GM12891 (cell line): Measurements from ENCODE around the gene MYL3.

Experiments used
- DNase-seq: peaks from one replicate; pipeline ENCODE4 v3.0.0; 2011; ENCODE audit warnings: low spot score; ENCODE audit not compliant: insufficient read length
- FAIRE-seq: peaks from 2 replicates; lab custom pipeline; 2011; peaks lifted over from hg19 to GRCh38; lab: Jason Lieb, UNC
- PAX5 ChIP-seq: IDR thresholded peaks from 2 replicates; pipeline ENCODE4 v1.6.1; 2011; ENCODE audit warnings: low read length, moderate library complexity, mild to moderate bottlenecking; ENCODE audit not compliant: insufficient read depth, severe bottlenecking
- POLR2A ChIP-seq: IDR thresholded peaks from 2 replicates; pipeline ENCODE4 v1.6.1; 2011; ENCODE audit warnings: low read depth, low read length, control low read depth
- POLR2AphosphoS5 ChIP-seq: IDR thresholded peaks from 2 replicates; pipeline ENCODE4 v1.6.1; 2011; ENCODE audit warnings: low read depth, low read length, control low read depth
- POU2F2 ChIP-seq: IDR thresholded peaks from 2 replicates; pipeline ENCODE4 v1.6.1; 2011; ENCODE audit warnings: low read depth, mild to moderate bottlenecking, control low read depth, low read length, moderate library complexity
- SPI1 ChIP-seq: IDR thresholded peaks from 2 replicates; pipeline ENCODE4 v1.6.1; 2011; ENCODE audit warnings: low read depth, low read length, control low read depth
- TAF1 ChIP-seq: IDR thresholded peaks from 2 replicates; pipeline ENCODE4 v1.6.1; 2011; ENCODE audit warnings: low read depth, low read length, control low read depth

Gene MYL3

GRCh38 chr3:46905661-46906451, 42.6 kb upstream of the MYL3 start:
- TF ChIP-seq SPI1: no peak
- TF ChIP-seq POLR2A: no peak
- no peak for TF ChIP-seq TAF1
- TF ChIP-seq POLR2AphosphoS5: no peak
- no peak for TF ChIP-seq POU2F2
- no peak for TF ChIP-seq PAX5
- DNase-seq: no peak
- FAIRE-seq: no peak

GRCh38 chr3:46905213-46905560, 41.9 kb upstream of the MYL3 start:
- DNase-seq: no peak
- FAIRE-seq: no peak
- TF ChIP-seq POLR2A (no peak), SPI1 (no peak), POU2F2 (no peak), PAX5 (no peak), TAF1 (no peak), POLR2AphosphoS5 (no peak)

DNA sequence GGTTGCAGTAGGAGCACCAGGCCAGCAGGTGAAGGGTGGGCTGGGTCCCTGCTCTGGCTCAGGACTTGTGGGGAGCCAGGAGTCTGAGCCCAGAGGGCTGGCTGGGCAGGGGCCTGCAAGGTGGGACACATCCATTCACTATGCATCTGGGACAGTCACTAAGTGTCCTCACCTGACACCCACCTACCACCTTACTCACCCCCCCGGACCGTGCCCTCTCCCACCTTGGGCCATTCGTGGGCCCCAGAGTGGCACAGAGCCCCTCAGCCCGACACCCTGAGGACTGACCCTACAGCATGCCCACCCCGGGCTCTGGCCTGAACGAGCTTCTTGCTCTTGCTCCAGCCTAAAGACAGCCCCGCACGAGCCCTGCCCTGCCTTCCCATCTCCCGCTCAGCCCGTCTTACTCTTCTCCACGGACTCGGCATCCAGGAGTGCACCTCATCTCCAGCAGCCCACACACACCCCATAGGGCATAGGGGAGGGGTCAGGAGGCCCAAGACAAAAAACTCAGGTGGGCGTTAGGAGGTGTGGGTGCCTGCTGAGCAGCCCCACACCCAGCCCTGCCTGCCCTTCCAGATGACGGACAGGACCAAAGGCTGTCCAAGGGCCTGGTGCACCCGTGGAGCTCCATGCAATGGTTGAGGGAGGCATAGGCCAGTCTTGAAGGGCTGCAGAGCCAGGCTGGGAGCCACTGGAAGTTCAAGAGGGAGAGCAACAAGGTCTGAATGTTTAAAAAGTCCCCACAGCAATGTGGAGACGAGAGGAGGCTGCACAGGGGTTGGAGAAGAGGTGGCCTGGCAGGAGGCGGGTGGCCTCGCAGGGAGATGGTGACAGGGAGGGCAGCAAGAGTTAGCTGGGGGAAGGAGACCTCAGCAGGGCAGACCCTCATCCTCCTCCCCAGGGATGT, 41.3 kb upstream of the MYL3 start:
- FAIRE-seq (no peak), DNase-seq (no peak)
- TF ChIP-seq POLR2AphosphoS5: no peak
- TF ChIP-seq PAX5: no peak
- no peak for TF ChIP-seq TAF1
- TF ChIP-seq POLR2A: no peak
- TF ChIP-seq POU2F2: no peak
- TF ChIP-seq SPI1: no peak

- FAIRE-seq (no peak), DNase-seq (no peak)
- TF ChIP-seq PAX5: no peak
- no peak for TF ChIP-seq POLR2AphosphoS5
- no peak for TF ChIP-seq TAF1
Observed at GRCh38 chr3:46903341-46904302, 40.4 kb upstream of the MYL3 start.

DNA sequence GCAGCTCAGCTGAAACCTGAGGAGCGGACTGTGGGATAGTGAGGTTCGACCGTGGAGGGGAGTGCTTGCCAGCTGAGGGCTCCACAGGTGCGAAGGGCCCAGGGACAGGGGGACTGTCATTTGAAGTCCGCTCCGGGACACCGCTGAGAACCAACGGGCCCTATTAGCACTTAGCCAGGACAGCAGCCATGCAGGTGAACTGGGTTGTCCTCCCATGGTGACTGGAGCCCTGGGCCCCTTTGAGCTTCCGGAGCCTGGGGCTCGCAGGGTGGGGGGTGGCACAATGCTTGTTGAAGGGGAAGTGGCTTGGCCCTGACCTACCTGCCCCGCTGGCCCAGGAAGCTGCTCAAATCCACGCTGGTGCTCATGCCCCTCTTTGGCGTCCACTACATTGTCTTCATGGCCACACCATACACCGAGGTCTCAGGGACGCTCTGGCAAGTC, 39.0 kb upstream of the MYL3 start:
- DNase-seq: no peak
- FAIRE-seq: no peak
- TF ChIP-seq POLR2A (no peak), SPI1 (no peak), TAF1 (no peak), PAX5 (no peak), POLR2AphosphoS5 (no peak), POU2F2 (no peak)

DNA sequence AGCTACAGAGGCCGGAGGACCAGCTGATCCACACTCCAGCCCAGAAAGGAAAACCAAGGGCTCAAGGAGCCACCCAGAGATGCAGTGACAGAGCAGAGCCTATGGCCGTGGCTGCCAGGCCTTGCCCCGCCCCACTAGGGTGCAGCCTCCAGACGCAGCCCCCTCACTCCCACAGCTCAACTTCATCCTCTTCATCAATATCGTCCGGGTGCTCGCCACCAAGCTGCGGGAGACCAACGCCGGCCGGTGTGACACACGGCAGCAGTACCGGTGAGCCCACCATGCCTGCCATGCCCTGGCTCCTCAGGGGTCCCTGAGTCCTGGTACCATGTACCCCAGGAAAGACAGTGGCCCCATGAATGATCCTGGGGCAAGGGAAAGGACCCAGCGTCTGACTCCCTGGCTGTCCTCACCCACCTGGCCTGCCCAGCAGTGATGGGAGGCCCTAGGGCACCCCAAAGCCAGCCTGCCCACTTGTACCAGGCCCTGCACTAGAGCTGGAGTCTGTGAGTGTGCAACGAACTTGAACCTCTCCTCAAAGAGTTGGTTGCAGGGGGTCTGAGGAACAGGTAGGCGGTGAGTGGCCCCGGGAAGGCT, 38.4 kb upstream of the MYL3 start:
- no peak for TF ChIP-seq POLR2A
- no peak for TF ChIP-seq POU2F2
- TF ChIP-seq PAX5: no peak
- TF ChIP-seq SPI1: no peak
- TF ChIP-seq POLR2AphosphoS5: no peak
- TF ChIP-seq TAF1: no peak
- no peak for FAIRE-seq
- DNase-seq: no peak

GRCh38 chr3:46901061-46901460, 37.8 kb upstream of the MYL3 start:
- no peak for DNase-seq
- TF ChIP-seq POLR2A: no peak
- no peak for TF ChIP-seq TAF1
- no peak for TF ChIP-seq PAX5
- no peak for TF ChIP-seq POLR2AphosphoS5
- TF ChIP-seq POU2F2: no peak
- no peak for TF ChIP-seq SPI1
- no peak for FAIRE-seq

DNA sequence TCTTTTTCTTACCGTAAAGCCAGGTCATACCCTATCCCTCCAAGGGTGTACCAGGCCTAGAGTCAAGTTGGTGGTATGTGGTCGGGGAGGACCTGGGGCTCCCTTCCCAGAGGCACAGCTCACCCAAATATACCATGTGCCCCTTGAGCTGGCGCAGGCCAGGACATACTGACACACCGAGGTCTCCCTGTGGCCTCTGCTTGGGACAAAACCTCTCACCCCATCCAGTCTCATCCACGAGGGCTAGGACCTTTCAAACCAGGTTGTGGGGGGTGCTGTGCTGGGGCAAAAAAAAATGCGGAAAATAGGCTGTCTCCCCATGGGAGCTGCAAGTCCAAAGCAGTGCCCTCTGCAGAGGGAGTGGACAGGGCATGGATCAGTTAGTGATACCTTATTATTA, 37.1 kb upstream of the MYL3 start:
- FAIRE-seq (no peak), DNase-seq (no peak)
- TF ChIP-seq POLR2AphosphoS5 (no peak), POLR2A (no peak), PAX5 (no peak)

- DNase-seq (no peak), FAIRE-seq (no peak)
- TF ChIP-seq PAX5 (no peak), POU2F2 (no peak), TAF1 (no peak), POLR2AphosphoS5 (no peak), SPI1 (no peak), POLR2A (no peak)
Observed at GRCh38 chr3:46900007-46900292, 36.7 kb upstream of the MYL3 start.
